K562 (cell line): ENCODE results near the gene OSTF1. TPM values are rescaled to one million over a fixed set of nuclear protein-coding genes. Genes with fewer than 3 reads are reported as not detected.

Source experiments
- ATAC-seq: fragments of 200-7000 bp; cut with Tn5 transposase; 3 replicates; pipeline ENCODE4 v1.9.1; 2020; ENCODE audit warnings: moderate library complexity
- Bru-seq: library from RNA; stranded (reverse); fragments of 400-500 nt; gene quantifications from one replicate; lab custom pipeline; 2021; lab: Mats Ljungman, UMichigan
- BruChase-seq, 2 experiments: library from RNA; stranded (reverse); fragments of 400-500 nt; gene quantifications; one replicate each; lab custom pipeline; 2021; lab: Mats Ljungman, UMichigan
- BruUV-seq: library from RNA; stranded (reverse); fragments of 400-500 nt; replicated peaks from 2 replicates; lab custom pipeline; 2021; lab: Mats Ljungman, UMichigan
- CTCF ChIA-PET: fragments of 300-600 bp; formaldehyde crosslinking; extraction: SDS; loops from one replicate; lab custom pipeline; 2021; ENCODE audit warnings: low intra/inter-chr PET ratio; lab: Yijun Ruan, JAX
- POLR2A ChIA-PET: fragments of 300-600, 350-650 bp; sonication (Branson Sonifier 250); formaldehyde crosslinking; extraction: SDS; loops from one replicate; lab custom pipeline; 2021; ENCODE audit warnings: antibody characterized with exemption, inconsistent platforms; lab: Yijun Ruan, JAX
- DNase-seq, 4 experiments: peaks; one replicate each; pipeline versions ENCODE4 v3.0.0 to v3.0.0-alpha.2; 2011 to 2018; ENCODE audit warnings: low spot score in 3 of 4, mixed read lengths in 3 of 4; ENCODE audit errors: extremely low read depth in 1 of 4
- FAIRE-seq: peaks from 2 replicates; lab custom pipeline; 2011; peaks lifted over from hg19 to GRCh38; lab: Jason Lieb, UNC
- H2AFZ ChIP-seq: 2 replicates; pipeline ENCODE4 v1.6.0; 2011; ENCODE audit warnings: low read depth, low read length, control low read depth, inconsistent platforms
- H3K27ac ChIP-seq: fragments of 200-600 bp; 3 replicates; pipeline ENCODE4 v1.8.0; 2011; ENCODE audit warnings: low read depth, mild to moderate bottlenecking, control low read depth, inconsistent platforms, low read length, moderate library complexity, mixed read lengths; ENCODE audit errors: extremely low read depth
- H3K27me3 ChIP-seq, 2 experiments: fragments of 300-600 bp in 1 of 2; 2 replicates in 1 of 2; 3 replicates in 1 of 2; pipeline versions ENCODE4 v1.6.0 to v1.8.0; 2011; ENCODE audit warnings: inconsistent platforms in 2 of 2, low read length in 2 of 2, mild to moderate bottlenecking in 1 of 2, mixed read lengths in 1 of 2, moderate library complexity in 1 of 2; ENCODE audit not compliant: control insufficient read depth in 2 of 2, insufficient read depth in 2 of 2
- H3K36me3 ChIP-seq: fragments of 300-600 bp; 3 replicates; pipeline ENCODE4 v1.8.0; 2011; ENCODE audit warnings: mild to moderate bottlenecking, low read length, inconsistent platforms; ENCODE audit not compliant: control insufficient read depth, insufficient read depth
- H3K4me1 ChIP-seq, 2 experiments: fragments of 200-600 bp in 1 of 2; replicated peaks in 1 of 2; 2 replicates in 1 of 2; 3 replicates in 1 of 2; pipeline versions ENCODE4 v1.5.1 to v1.8.0; 2011; ENCODE audit warnings: inconsistent platforms in 2 of 2, low read length in 2 of 2, mild to moderate bottlenecking in 1 of 2, mixed read lengths in 1 of 2, moderate library complexity in 1 of 2; ENCODE audit not compliant: control insufficient read depth in 2 of 2, insufficient read depth in 2 of 2
- H3K4me2 ChIP-seq: 2 replicates; pipeline ENCODE4 v1.6.1; 2011; ENCODE audit warnings: low read length, control low read depth, inconsistent platforms, mixed read lengths; ENCODE audit not compliant: insufficient read depth
- H3K4me3 ChIP-seq: fragments of 200-600 bp; sonication (generic), shearing (Covaris generic); 2 replicates; pipeline ENCODE4 v1.5.1; 2016; ENCODE audit warnings: control low read depth, inconsistent platforms
- H3K79me2 ChIP-seq: fragments of 200-600 bp; 3 replicates; pipeline ENCODE4 v1.8.0; 2011; ENCODE audit warnings: low read length, inconsistent platforms; ENCODE audit not compliant: control insufficient read depth, insufficient read depth
- H3K9ac ChIP-seq, 2 experiments: 2 replicates each; pipeline versions ENCODE4 v1.6.0 to v1.6.1; 2011; ENCODE audit warnings: low read depth in 2 of 2, low read length in 2 of 2, control low read depth in 1 of 2, inconsistent platforms in 1 of 2, mild to moderate bottlenecking in 1 of 2, mixed read lengths in 1 of 2; ENCODE audit not compliant: insufficient read depth in 1 of 2
- H3K9me1 ChIP-seq: one replicate; pipeline ENCODE4 v1.6.0; 2011; ENCODE audit warnings: inconsistent platforms, mild to moderate bottlenecking, low read length, moderate library complexity; ENCODE audit not compliant: control insufficient read depth, insufficient read depth
- H3K9me3 ChIP-seq: replicated peaks from 2 replicates; pipeline ENCODE4 v1.5.1; 2011; ENCODE audit warnings: low read depth, low read length, inconsistent platforms; ENCODE audit not compliant: control insufficient read depth, insufficient read depth
- H4K20me1 ChIP-seq: replicated peaks from 2 replicates; pipeline ENCODE4 v1.6.1; 2011; ENCODE audit warnings: low read length, inconsistent platforms, mixed read lengths; ENCODE audit not compliant: control insufficient read depth, insufficient read depth
- BACH1 ChIP-seq: fragments of 200-800 bp; sonication (Bioruptor generic); IDR thresholded peaks from 2 replicates; pipeline ENCODE4 v1.6.1; 2016; ENCODE audit warnings: missing genetic modification characterization, missing compliant biosample characterization
- CBX3 ChIP-seq, 2 experiments: IDR thresholded peaks; 1 replicate in 1 of 2; 2 replicates in 1 of 2; pipeline ENCODE4 v1.6.1; 2012; ENCODE audit warnings: inconsistent platforms in 2 of 2, low read length in 2 of 2, borderline replicate concordance in 1 of 2, control low read depth in 1 of 2
- CTBP1 ChIP-seq: fragments of 450-650 bp; IDR thresholded peaks from 2 replicates; pipeline ENCODE4 v1.6.1; 2016; ENCODE audit warnings: borderline replicate concordance
- HDGF ChIP-seq: fragments of 450-650 bp; IDR thresholded peaks from 2 replicates; pipeline ENCODE4 v1.6.1; 2016
- HMGN3 ChIP-seq: IDR thresholded peaks from 2 replicates; pipeline ENCODE4 v1.6.1; 2011; ENCODE audit warnings: borderline replicate concordance, low read depth, mild to moderate bottlenecking, mixed read lengths, low read length; ENCODE audit not compliant: insufficient read length; ENCODE audit errors: extremely low read depth
- HNRNPH1 ChIP-seq: fragments of 200-400 bp; formaldehyde crosslinking; optimal IDR thresholded peaks from 2 replicates; pipeline ENCODE3; 2017; ENCODE audit warnings: low read depth, mild to moderate bottlenecking, low read length, moderate library complexity
- MCM7 ChIP-seq, 2 experiments: fragments of 450-650 bp; IDR thresholded peaks; 2 replicates each; pipeline ENCODE4 v1.6.1; 2016 to 2018
- NFE2L1 ChIP-seq: fragments of 450-650 bp; IDR thresholded peaks from 2 replicates; pipeline ENCODE4 v1.6.1; 2016; ENCODE audit warnings: missing genetic modification characterization, low read depth, mild to moderate bottlenecking, missing compliant biosample characterization, moderate library complexity, borderline replicate concordance
- NONO ChIP-seq, 2 experiments: fragments of 200-400 bp in 1 of 2; fragments of 450-650 bp in 1 of 2; formaldehyde crosslinking in 1 of 2; IDR thresholded peaks; 2 replicates each; pipeline ENCODE4 v1.6.1; 2017; ENCODE audit warnings: low read depth in 2 of 2, mild to moderate bottlenecking in 2 of 2, moderate library complexity in 2 of 2, low read length in 1 of 2
- PHTF2 ChIP-seq: fragments of 250-450 bp; sonication (Bioruptor Pico); IDR thresholded peaks from 2 replicates; pipeline ENCODE4 v1.5.0; 2021; ENCODE audit warnings: mild to moderate bottlenecking
- PKNOX1 ChIP-seq: fragments of 450-650 bp; IDR thresholded peaks from 2 replicates; pipeline ENCODE4 v1.6.1; 2016
- SAFB2 ChIP-seq: fragments of 200-400 bp; formaldehyde crosslinking; IDR thresholded peaks from 2 replicates; pipeline ENCODE4 v1.6.1; 2018; ENCODE audit warnings: borderline replicate concordance, low read length, low read depth, moderate library complexity; ENCODE audit not compliant: severe bottlenecking
- SIN3B ChIP-seq: fragments of 450-650 bp; IDR thresholded peaks from 2 replicates; pipeline ENCODE4 v1.6.1; 2017; ENCODE audit warnings: low read depth, mild to moderate bottlenecking, moderate library complexity
- SPI1 ChIP-seq: IDR thresholded peaks from 2 replicates; pipeline ENCODE4 v1.6.1; 2011; ENCODE audit warnings: low read depth, low read length, control low read depth, borderline replicate concordance
- WGBS: fragments of 100-300 bp; shearing (Covaris generic); methylation state at CpG from one replicate; pipeline ENCODE4 v1.1.6; 2016; ENCODE audit warnings: low coverage, mixed read lengths; ENCODE audit not compliant: insufficient coverage; ENCODE audit errors: missing lambda C conversion rate; 5-methylcytosine and 5-hydroxymethylcytosine counted together
- in situ Hi-C: fragments of 300-500 bp; cut with MboI; formaldehyde crosslinking; loops from 4 replicates; pipeline ENCODE4 v1.15.0; 2018; ENCODE audit warnings: inconsistent platforms, mixed read lengths
- intact Hi-C: fragments of 100-400 bp; cut with micrococcal nuclease; formaldehyde crosslinking; loops from 2 replicates; pipeline ENCODE4 v1.14.2; 2022
- long read RNA-seq, 3 experiments: library from polyadenylated mRNA in 2 of 3; library from RNA in 1 of 3; unstranded in 2 of 3; stranded (forward) in 1 of 3; transcript quantifications; one replicate each; pipeline ENCODE4 v2.0.0, GENCODE V29; 2019 to 2022
- polyA minus RNA-seq, 3 experiments: library from RNA; depleted of rRNA, polyadenylated mRNA; stranded (reverse); fragments of >200 nt; gene quantifications; 2 replicates each; pipeline ENCODE4 v1.2.3, GENCODE V29; 2011
- polyA plus RNA-seq, 8 experiments: library from polyadenylated mRNA; depleted of rRNA in 4 of 8; stranded (reverse) in 5 of 8; unstranded in 3 of 8; fragments of >200 nt; fragmentation: Nextera tagmentation in 2 of 8; fragmentation: Illumina TruSeq in 1 of 8; extraction: Ambion mirVana in 2 of 8; extraction: Trizol in 1 of 8; gene quantifications; 2 replicates each; pipeline versions ENCODE4 v1.2.1 to v1.2.3, GENCODE V29; 2011 to 2014; ENCODE audit warnings: inconsistent platforms in 1 of 8, missing spikeins in 1 of 8
- total RNA-seq, 7 experiments: library from RNA; depleted of rRNA in 6 of 7; stranded (reverse); fragments of >200 nt in 6 of 7; fragmentation: Illumina TruSeq in 2 of 7; extraction: Trizol in 2 of 7; gene quantifications; 2 replicates each; pipeline versions ENCODE4 v1.2.1 to v1.2.3, GENCODE V29; 2011 to 2021; ENCODE audit warnings: low replicate concordance in 1 of 7

The OSTF1 gene, protein sequence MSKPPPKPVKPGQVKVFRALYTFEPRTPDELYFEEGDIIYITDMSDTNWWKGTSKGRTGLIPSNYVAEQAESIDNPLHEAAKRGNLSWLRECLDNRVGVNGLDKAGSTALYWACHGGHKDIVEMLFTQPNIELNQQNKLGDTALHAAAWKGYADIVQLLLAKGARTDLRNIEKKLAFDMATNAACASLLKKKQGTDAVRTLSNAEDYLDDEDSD
- total RNA-seq (2011; cell fraction: chromatin; rRNA removed; ENCODE audit: low replicate concordance) = 1.7 and 2.1 TPM in 2 replicates
- total RNA-seq (2011; cell fraction: nucleolus; rRNA removed) = 1.0 and 1.6 TPM in 2 replicates
- total RNA-seq (2011; cell fraction: nucleoplasm; rRNA removed) = 1.5 and 1.8 TPM in 2 replicates
- total RNA-seq (2014; rRNA removed) (20.2 and 22.7 TPM in 2 replicates), total RNA-seq (2014; rRNA removed; fragmentation: Illumina TruSeq; extraction: Trizol) (24.3 and 26.8 TPM in 2 replicates), total RNA-seq (2015; rRNA removed; fragmentation: Illumina TruSeq; extraction: Trizol) (35.4 and 37.3 TPM in 2 replicates), total RNA-seq (2021) (25.1 and 25.8 TPM in 2 replicates), polyA plus RNA-seq (2011; rRNA removed) (16.6 and 20.5 TPM in 2 replicates), polyA plus RNA-seq (2014; fragmentation: Illumina TruSeq; extraction: Trizol) (24.5 and 24.9 TPM in 2 replicates), polyA plus RNA-seq (2014; fragmentation: Nextera tagmentation; extraction: Ambion mirVana) (10 to 100 TPM; 15.0 to 23.0 TPM), polyA plus RNA-seq (2014; rRNA removed) (16.5 and 16.6 TPM in 2 replicates), polyA minus RNA-seq (2011; rRNA and poly(A)+ RNA removed) (52.6 and 53.0 TPM in 2 replicates), Bru-seq, nascent RNA (percentile 61 among the genes with signal in this experiment), BruChase-seq, experiment 1, labeled RNA remaining after a 2-hour chase (percentile 65 among the genes with signal in this experiment), BruChase-seq, experiment 2, labeled RNA remaining after a 6-hour chase (percentile 63 among the genes with signal in this experiment)
- 6.5 and 10.2 TPM in 2 replicates for polyA plus RNA-seq (2011; cell fraction: cytosol; rRNA removed)
- 2.8 and 6.8 TPM in 2 replicates for polyA plus RNA-seq (2011; cell fraction: nucleus; rRNA removed)
- 33.5 and 38.3 TPM in 2 replicates for polyA plus RNA-seq (2012)
- 15.8 and 23.3 TPM in 2 replicates for polyA minus RNA-seq (2011; cell fraction: cytosol; rRNA and poly(A)+ RNA removed)
- 2.2 and 6.3 TPM in 2 replicates for polyA minus RNA-seq (2011; cell fraction: nucleus; rRNA and poly(A)+ RNA removed)
- long read RNA-seq, experiment 1, transcript OSTF1-201 (10 exons, 1,319 nt) = major isoform, 52 of 77 reads
- long read RNA-seq, experiment 1, partial matches to known transcripts = 4 of 77 reads
- long read RNA-seq, experiment 1, other reads (novel, unspliced or antisense) = 21 of 77 reads
- long read RNA-seq, experiment 2, transcript OSTF1-201 (10 exons, 1,319 nt) = major isoform, 12 of 18 reads
- long read RNA-seq, experiment 2, partial matches to known transcripts = 5 of 18 reads
- long read RNA-seq, experiment 2, other reads (novel, unspliced or antisense) = 1 of 18 reads
- long read RNA-seq, experiment 3, transcript OSTF1-201 (10 exons, 1,319 nt) = major isoform, 12 of 18 reads
- long read RNA-seq, experiment 3, partial matches to known transcripts = 1 of 18 reads
- long read RNA-seq, experiment 3, other reads (novel, unspliced or antisense) = 5 of 18 reads

- in situ Hi-C loops = no loop called here
- H3K27ac ChIP-seq = peak within 1 kb of the TSS; percentile 75
- no TSS peak for BruUV-seq
- peak; percentile 86 to 93 (median 88) for DNase-seq
- H3K4me1 ChIP-seq = peaks cover 16 to 28% of the 10 kb centered on the region in 2 experiments; a peak in 4 of 5 replicates
- ATAC-seq = peak; percentile 93
- ChIA-PET CTCF (interaction anchor here (0.7 kb wide), 1 partner anchor 12 kb away, joined by 3 read pairs; no protein-coding TSS in a partner anchor), POLR2A (interaction anchor here (0.6 to 1.0 kb wide), 3 partner anchors 16 to 329 kb away, joined by 3 to 5 read pairs (median 4); partner anchors contain the start of gene CARNMT1)
- intact Hi-C loops = loop anchor here (5.0 kb wide), 2 partner anchors 61 to 99 kb away; partner anchors contain the start of gene CARNMT1
- peaks cover 28% of the 10 kb centered on the region for H3K79me2 ChIP-seq
- H3K9ac ChIP-seq = peak within 1 kb of the TSS; percentile 70 to 97
- FAIRE-seq = peak; percentile 80
- no peaks in the 10 kb centered on the region for H3K27me3 ChIP-seq
- no peaks in the 10 kb centered on the region for H3K9me3 ChIP-seq
- no peaks in the 10 kb centered on the region for H3K36me3 ChIP-seq
- peak within 1 kb of the TSS; percentile 86 for H3K4me3 ChIP-seq
- under 1% methylated on average over 38 of the region's 93 CpGs for WGBS
- H3K9me1 ChIP-seq = no peaks in the 10 kb centered on the region
- H3K4me2 ChIP-seq = peak within 1 kb of the TSS; percentile 84
- H2AFZ ChIP-seq = peak within 1 kb of the TSS; percentile 90
- no peaks in the 10 kb centered on the region for H4K20me1 ChIP-seq
- TF ChIP-seq BACH1 = no peak
- TF ChIP-seq NFE2L1 (tag) = no peak
- no peak for TF ChIP-seq CBX3 (IDR thresholded peaks at IDR 0.05; ENCODE audit: borderline replicate concordance in 1 of 2, low read length in 2 of 2)
- TF ChIP-seq SAFB2 = no peak
- TF ChIP-seq PHTF2 (CRISPR knock-in tag) = no peak
- no peak for TF ChIP-seq MCM7 (IDR thresholded peaks at IDR 0.05)
- peak; percentile 31 for TF ChIP-seq HMGN3
- 0 out of 2 replicates have a peak, but pooled peaks have one; percentile 8 for TF ChIP-seq SIN3B
- no peak for TF ChIP-seq PKNOX1
- no peak for TF ChIP-seq HDGF
- TF ChIP-seq CTBP1 = peak; percentile 98
- TF ChIP-seq SPI1 = peak; percentile 46; the same call in 1 of the 2 replicates
- TF ChIP-seq NONO (IDR thresholded peaks at IDR 0.05; ENCODE audit: low read depth in 2 of 2, low read length in 1 of 2) = peak; percentile 43 to 53; a peak in 2 of 4 replicates
- no peak for TF ChIP-seq HNRNPH1
Observed at GRCh38 chr9:75087824-75088645, at the start of gene OSTF1, which contains the start of gene NMRK1. OSTF1 (plus strand) TSS chr9:75088514; CDS start chr9:75088693, 179 bp downstream. NMRK1 (minus strand) TSS chr9:75088155; CDS start chr9:75083115, 5,040 bp downstream.
